Activated CD8-positive, alpha-beta memory T cell treated with anti-CD3 and anti-CD28 coated beads for 24 hours (primary cell): ENCODE measurements around the gene TCN1.
"Not testable (repeated sequence)": the region's sequence is repeated elsewhere in the genome, so short reads cannot be mapped to it uniquely, and the experiment has no call there.

ENCODE experiments used
- DNase-seq: peaks from one replicate; pipeline ENCODE4 v3.0.0-alpha.2; 2020

The TCN1 gene

GRCh38 chr11:59866397-59866796, at the start of gene TCN1:
TSS of gene TCN1 (minus strand) at chr11:59866487. CDS start at chr11:59866470, 17 bp downstream.
- DNase-seq, result no peak

- not testable (repeated sequence) for DNase-seq
Observed at GRCh38 chr11:59903569-59903968, 37.3 kb upstream of the TCN1 start.

GRCh38 chr11:59901306-59901705, 35.0 kb upstream of the TCN1 start:
- DNase-seq, result no peak

- DNase-seq, result no peak
Observed at GRCh38 chr11:59900366-59901126, 34.3 kb upstream of the TCN1 start.

- no peak for DNase-seq
Observed at GRCh38 chr11:59899532-59899931, 33.2 kb upstream of the TCN1 start.

GRCh38 chr11:59898650-59899049, 32.4 kb upstream of the TCN1 start:
- no peak for DNase-seq

- no peak for DNase-seq
Observed at GRCh38 chr11:59898046-59898445, 31.8 kb upstream of the TCN1 start.

- no peak for DNase-seq
Observed at GRCh38 chr11:59894616-59895015, 28.3 kb upstream of the TCN1 start.

- DNase-seq, result no peak
Observed at GRCh38 chr11:59891781-59892181, 25.5 kb upstream of the TCN1 start.

- DNase-seq, result not testable (repeated sequence)
Observed at GRCh38 chr11:59887156-59887555, 20.9 kb upstream of the TCN1 start.

GRCh38 chr11:59883597-59883996, 17.3 kb upstream of the TCN1 start:
- DNase-seq, result no peak

- no peak for DNase-seq
Observed at GRCh38 chr11:59879567-59879966, 13.3 kb upstream of the TCN1 start.

- no peak for DNase-seq
Observed at GRCh38 chr11:59878575-59878974, 12.3 kb upstream of the TCN1 start, which contains the start of gene OOSP3. TSS of gene OOSP3 (plus strand) at chr11:59878782. CDS start at chr11:59878809, 27 bp downstream.

- no peak for DNase-seq
Observed at GRCh38 chr11:59877784-59878183, 11.5 kb upstream of the TCN1 start.

- no peak for DNase-seq
Observed at GRCh38 chr11:59877325-59877724, 11.0 kb upstream of the TCN1 start.

GRCh38 chr11:59875856-59876519, 9.7 kb upstream of the TCN1 start:
- DNase-seq, result no peak

- DNase-seq, result no peak
Observed at GRCh38 chr11:59872076-59872475, 5.8 kb upstream of the TCN1 start.

GRCh38 chr11:59867946-59868345, 1.7 kb upstream of the TCN1 start:
- DNase-seq, result no peak

- DNase-seq, result no peak
Observed at GRCh38 chr11:59866836-59867235, 549 bp upstream of the TCN1 start.

GRCh38 chr11:59865031-59865430, 1.3 kb downstream of the TCN1 start:
- DNase-seq, result no peak

GRCh38 chr11:59862252-59862651, 4.0 kb downstream of the TCN1 start:
- no peak for DNase-seq

- no peak for DNase-seq
Observed at GRCh38 chr11:59859673-59860072, 6.6 kb downstream of the TCN1 start.

GRCh38 chr11:59857439-59858434, 8.6 kb downstream of the TCN1 start:
- DNase-seq, result no peak
